Caco-2 (cell line): Measurements from ENCODE around the gene ABHD12. TPM values are rescaled to one million over a fixed set of nuclear protein-coding genes. Genes with fewer than 3 reads are reported as not detected.

Source experiments
- BruUV-seq: library from RNA; stranded (reverse); fragments of 400-500 nt; replicated peaks from 2 replicates; lab custom pipeline; 2021; lab: Mats Ljungman, UMichigan
- CTCF ChIA-PET: fragments of 300-600 bp; sonication (Branson Sonifier 250); formaldehyde crosslinking; loops from one replicate; lab custom pipeline; 2022; ENCODE audit warnings: antibody characterized with exemption; lab: Charles Lee
- POLR2A ChIA-PET: fragments of 300-600 bp; sonication (Branson Sonifier 250); formaldehyde crosslinking; loops from one replicate; lab custom pipeline; 2022; ENCODE audit warnings: antibody characterized with exemption; lab: Charles Lee
- DNase-seq, 2 experiments: peaks; one replicate each; pipeline versions ENCODE4 v3.0.0 to v3.0.0-alpha.2; 2020 to 2022
- H3K27me3 ChIP-seq: replicated peaks from 2 replicates; pipeline ENCODE4 v1.6.0; 2011; ENCODE audit warnings: low read length; ENCODE audit not compliant: control insufficient read depth, insufficient read depth
- H3K36me3 ChIP-seq: 2 replicates; pipeline ENCODE4 v1.5.1; 2011; ENCODE audit warnings: low read length; ENCODE audit not compliant: control insufficient read depth, insufficient read depth
- H3K4me1 ChIP-seq: fragments of 250-450 bp; sonication (Bioruptor Pico); 2 replicates; pipeline ENCODE4 v1.5.1; 2020; ENCODE audit warnings: mild to moderate bottlenecking
- H3K4me3 ChIP-seq: 2 replicates; pipeline ENCODE4 v1.5.1; 2011; ENCODE audit warnings: low read depth, mild to moderate bottlenecking, control low read depth, low read length
- H3K9me3 ChIP-seq: fragments of 250-450 bp; sonication (Bioruptor Pico); 2 replicates; pipeline ENCODE4 v1.5.1; 2020; ENCODE audit warnings: mild to moderate bottlenecking, moderate library complexity
- H3K27ac Mint-ChIP-seq: one replicate; pipeline ENCODE4 v1.8.0; 2022; ENCODE audit warnings: mixed read lengths; ENCODE audit not compliant: unreplicated experiment
- H3K27me3 Mint-ChIP-seq: one replicate; pipeline ENCODE4 v1.8.0; 2022; ENCODE audit warnings: mixed read lengths; ENCODE audit not compliant: insufficient read depth, unreplicated experiment
- H3K36me3 Mint-ChIP-seq: one replicate; pipeline ENCODE4 v1.8.0; 2022; ENCODE audit warnings: mild to moderate bottlenecking, mixed read lengths; ENCODE audit not compliant: insufficient read depth, unreplicated experiment
- H3K4me1 Mint-ChIP-seq: one replicate; pipeline ENCODE4 v1.8.0; 2022; ENCODE audit warnings: low read depth, mixed read lengths; ENCODE audit not compliant: unreplicated experiment
- H3K4me3 Mint-ChIP-seq: one replicate; pipeline ENCODE4 v1.8.0; 2022; ENCODE audit warnings: mild to moderate bottlenecking, moderate library complexity, mixed read lengths; ENCODE audit not compliant: unreplicated experiment
- H3K9me3 Mint-ChIP-seq: one replicate; pipeline ENCODE4 v1.8.0; 2022; ENCODE audit warnings: mixed read lengths; ENCODE audit not compliant: unreplicated experiment
- intact Hi-C: fragments of 100-400 bp; cut with micrococcal nuclease; formaldehyde crosslinking; loops from one replicate; pipeline ENCODE4 v1.10.0; 2022; ENCODE audit not compliant: unreplicated experiment
- total RNA-seq: library from RNA; stranded (reverse); gene quantifications from 2 replicates; pipeline ENCODE4 v1.2.3, GENCODE V29; 2022
- TF ChIP-seq, protein P1 (sequence below), 2 experiments: fragments of 200-600 bp in 1 of 2; IDR thresholded peaks; 1 replicate in 1 of 2; 2 replicates in 1 of 2; pipeline versions ENCODE4 v1.5.1 to v1.8.0; 2011 to 2022; ENCODE audit warnings: antibody characterized with exemption in 1 of 2, control low read depth in 1 of 2, inconsistent platforms in 1 of 2, low read depth in 1 of 2, low read length in 1 of 2, mild to moderate bottlenecking in 1 of 2, moderate library complexity in 1 of 2; ENCODE audit not compliant: insufficient read depth in 1 of 2, severe bottlenecking in 1 of 2, unreplicated experiment in 1 of 2

ABHD12 gene
- total RNA-seq, 1 experiment from 2014 or later, result 104 TPM

GRCh38 chr20:25297141-25297905 lies 93.3 kb downstream of the ABHD12 start:
- intact Hi-C loops, result loop anchor here (2.0 to 10.0 kb wide), 2 partner anchors 277 to 303 kb away; no protein-coding TSS in a partner anchor
- no peaks in the 10 kb centered on the region for H3K27me3 ChIP-seq
- Mint-ChIP-seq H3K9me3 (no peaks in the 10 kb centered on the region), H3K36me3 (peaks cover 90% of the 10 kb centered on the region), H3K27me3 (no peaks in the 10 kb centered on the region), H3K4me3 (no peak overlapping the region), H3K4me1 (no peaks in the 10 kb centered on the region), H3K27ac (no peak overlapping the region)
- DNase-seq, result no peak
- POLR2A ChIA-PET, result no interaction called here
- H3K4me1 ChIP-seq, result no peaks in the 10 kb centered on the region
- H3K9me3 ChIP-seq, result no peaks in the 10 kb centered on the region
- TSS peak; percentile 62 for BruUV-seq
- TF ChIP-seq, protein P1, sequence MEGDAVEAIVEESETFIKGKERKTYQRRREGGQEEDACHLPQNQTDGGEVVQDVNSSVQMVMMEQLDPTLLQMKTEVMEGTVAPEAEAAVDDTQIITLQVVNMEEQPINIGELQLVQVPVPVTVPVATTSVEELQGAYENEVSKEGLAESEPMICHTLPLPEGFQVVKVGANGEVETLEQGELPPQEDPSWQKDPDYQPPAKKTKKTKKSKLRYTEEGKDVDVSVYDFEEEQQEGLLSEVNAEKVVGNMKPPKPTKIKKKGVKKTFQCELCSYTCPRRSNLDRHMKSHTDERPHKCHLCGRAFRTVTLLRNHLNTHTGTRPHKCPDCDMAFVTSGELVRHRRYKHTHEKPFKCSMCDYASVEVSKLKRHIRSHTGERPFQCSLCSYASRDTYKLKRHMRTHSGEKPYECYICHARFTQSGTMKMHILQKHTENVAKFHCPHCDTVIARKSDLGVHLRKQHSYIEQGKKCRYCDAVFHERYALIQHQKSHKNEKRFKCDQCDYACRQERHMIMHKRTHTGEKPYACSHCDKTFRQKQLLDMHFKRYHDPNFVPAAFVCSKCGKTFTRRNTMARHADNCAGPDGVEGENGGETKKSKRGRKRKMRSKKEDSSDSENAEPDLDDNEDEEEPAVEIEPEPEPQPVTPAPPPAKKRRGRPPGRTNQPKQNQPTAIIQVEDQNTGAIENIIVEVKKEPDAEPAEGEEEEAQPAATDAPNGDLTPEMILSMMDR (IDR thresholded peaks at IDR 0.05; ENCODE audit: insufficient read depth in 1 of 2, low read depth in 1 of 2, low read length in 1 of 2, severe bottlenecking in 1 of 2, unreplicated experiment in 1 of 2), result no peak
- H3K4me3 ChIP-seq, result no peak overlapping the region
- CTCF ChIA-PET, result no interaction called here
- peaks cover 4% of the 10 kb centered on the region for H3K36me3 ChIP-seq

DNA sequence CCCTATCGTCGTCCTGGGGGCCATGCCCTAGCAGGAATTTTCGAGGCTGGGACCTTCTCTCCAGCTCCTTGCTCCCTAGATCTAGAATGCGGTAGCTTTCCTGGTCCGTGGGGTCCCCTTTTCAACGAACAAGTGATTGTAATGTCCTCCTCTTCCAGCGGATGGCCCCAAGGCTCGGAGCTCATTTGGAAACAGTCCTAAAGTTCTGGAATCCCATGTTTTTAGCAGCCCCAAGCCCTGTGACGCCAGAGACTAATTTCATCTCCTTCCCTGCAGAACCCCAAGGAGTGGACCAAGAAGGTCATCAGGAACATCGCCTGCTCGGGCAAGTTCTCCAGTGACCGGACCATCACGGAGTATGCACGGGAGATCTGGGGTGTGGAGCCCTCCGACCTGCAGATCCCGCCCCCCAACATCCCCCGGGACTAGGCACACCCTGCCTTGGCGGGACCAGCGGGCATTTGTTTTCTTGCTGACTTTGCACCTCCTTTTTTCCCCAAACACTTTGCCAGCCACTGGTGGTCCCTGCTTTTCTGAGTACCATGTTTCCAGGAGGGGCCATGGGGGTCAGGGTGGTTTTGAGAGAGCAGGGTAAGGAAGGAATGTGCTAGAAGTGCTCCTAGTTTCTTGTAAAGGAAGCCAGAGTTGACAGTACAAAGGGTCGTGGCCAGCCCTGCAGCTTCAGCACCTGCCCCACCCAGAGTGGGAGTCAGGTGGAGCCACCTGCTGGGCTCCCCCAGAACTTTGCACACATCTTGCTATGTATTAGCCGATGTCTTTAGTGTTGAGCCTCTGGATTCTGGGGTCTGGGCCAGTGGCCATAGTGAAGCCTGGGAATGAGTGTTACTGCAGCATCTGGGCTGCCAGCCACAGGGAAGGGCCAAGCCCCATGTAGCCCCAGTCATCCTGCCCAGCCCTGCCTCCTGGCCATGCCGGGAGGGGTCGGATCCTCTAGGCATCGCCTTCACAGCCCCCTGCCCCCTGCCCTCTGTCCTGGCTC lies 94.2 kb downstream of the ABHD12 start:
- H3K9me3 ChIP-seq, result no peaks in the 10 kb centered on the region
- H3K4me3 ChIP-seq, result no peak overlapping the region
- ChIA-PET POLR2A (no interaction called here), CTCF (interaction anchor here (0.5 to 2.1 kb wide), 6 partner anchors 13 to 303 kb away, joined by 3 to 12 read pairs (median 4); no protein-coding TSS in a partner anchor)
- Mint-ChIP-seq H3K27me3 (no peaks in the 10 kb centered on the region), H3K9me3 (no peaks in the 10 kb centered on the region), H3K4me1 (no peaks in the 10 kb centered on the region), H3K27ac (peak overlapping the region; percentile 55), H3K4me3 (no peak overlapping the region), H3K36me3 (peaks cover 90% of the 10 kb centered on the region)
- peaks cover 4% of the 10 kb centered on the region; the same call in 1 of the 2 replicates for H3K36me3 ChIP-seq
- TF ChIP-seq, protein P1 (IDR thresholded peaks at IDR 0.05; ENCODE audit: insufficient read depth in 1 of 2, low read depth in 1 of 2, low read length in 1 of 2, severe bottlenecking in 1 of 2, unreplicated experiment in 1 of 2), result peak in 1 of 2 experiments; percentile 49
- intact Hi-C loops, result loop anchor here (2.0 to 10.0 kb wide), 2 partner anchors 278 to 302 kb away; no protein-coding TSS in a partner anchor
- no TSS peak for BruUV-seq
- H3K27me3 ChIP-seq, result no peaks in the 10 kb centered on the region
- H3K4me1 ChIP-seq, result no peaks in the 10 kb centered on the region
- peak; percentile 56 to 62 for DNase-seq
